Right lobe of liver (tissue), 4 donors: ENCODE results near the gene LDB2.

ENCODE experiments used
- POLR2A ChIP-seq: fragments of 450-650 bp; IDR thresholded peaks from one replicate; pipeline ENCODE4 v1.6.1; 2017; ENCODE audit warnings: antibody characterized with exemption, mild to moderate bottlenecking
- TF ChIP-seq, protein P1 (sequence below), 4 donors: fragments of 200-600 bp in 3 of 4; fragments of 450-650 bp in 1 of 4; IDR thresholded peaks; one replicate each; pipeline versions ENCODE4 v1.5.1 to v1.8.0; 2016 to 2022; ENCODE audit warnings: antibody characterized with exemption in 4 of 4, mild to moderate bottlenecking in 2 of 4
- donor health status: DM: no; HTN: no; CAD: no.
- donor health status: DM: no; HTN: no; CAD: no.
- donor health status: DM: no; HTN: yes; CAD: no.

DNA sequence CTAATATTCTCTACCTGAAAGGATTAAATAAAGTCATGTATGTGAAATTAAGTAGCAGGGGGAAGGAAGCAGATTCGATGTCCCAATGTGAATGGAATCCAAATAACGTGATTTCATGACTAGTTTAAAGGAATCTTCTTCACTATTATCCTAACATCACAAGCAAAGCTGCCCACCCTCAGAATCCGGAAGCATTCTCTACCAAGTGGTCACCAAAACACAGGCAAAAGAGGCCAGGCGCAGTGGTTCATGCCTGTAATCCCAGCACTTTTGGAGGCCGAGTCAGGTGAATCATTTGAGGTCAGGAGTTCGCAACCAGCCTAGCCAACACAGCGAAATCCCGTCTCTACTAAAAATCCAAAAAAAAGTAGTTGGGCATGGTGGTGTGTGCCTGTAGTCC lies 212.9 kb downstream of the LDB2 start:
- TF ChIP-seq, protein P1, sequence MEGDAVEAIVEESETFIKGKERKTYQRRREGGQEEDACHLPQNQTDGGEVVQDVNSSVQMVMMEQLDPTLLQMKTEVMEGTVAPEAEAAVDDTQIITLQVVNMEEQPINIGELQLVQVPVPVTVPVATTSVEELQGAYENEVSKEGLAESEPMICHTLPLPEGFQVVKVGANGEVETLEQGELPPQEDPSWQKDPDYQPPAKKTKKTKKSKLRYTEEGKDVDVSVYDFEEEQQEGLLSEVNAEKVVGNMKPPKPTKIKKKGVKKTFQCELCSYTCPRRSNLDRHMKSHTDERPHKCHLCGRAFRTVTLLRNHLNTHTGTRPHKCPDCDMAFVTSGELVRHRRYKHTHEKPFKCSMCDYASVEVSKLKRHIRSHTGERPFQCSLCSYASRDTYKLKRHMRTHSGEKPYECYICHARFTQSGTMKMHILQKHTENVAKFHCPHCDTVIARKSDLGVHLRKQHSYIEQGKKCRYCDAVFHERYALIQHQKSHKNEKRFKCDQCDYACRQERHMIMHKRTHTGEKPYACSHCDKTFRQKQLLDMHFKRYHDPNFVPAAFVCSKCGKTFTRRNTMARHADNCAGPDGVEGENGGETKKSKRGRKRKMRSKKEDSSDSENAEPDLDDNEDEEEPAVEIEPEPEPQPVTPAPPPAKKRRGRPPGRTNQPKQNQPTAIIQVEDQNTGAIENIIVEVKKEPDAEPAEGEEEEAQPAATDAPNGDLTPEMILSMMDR (IDR thresholded peaks at IDR 0.05): no peak
- TF ChIP-seq POLR2A: no peak
